Hematopoietic multipotent progenitor cell treated with erythropoietin and hydrocortisone succinate and interleukin-3 and kit ligand, for 17 days (in vitro differentiated cells): Measurements from ENCODE around the gene YWHAG.
"Not testable (repeated sequence)": the region's sequence is repeated elsewhere in the genome, so short reads cannot be mapped to it uniquely, and the experiment has no call there.

ENCODE experiments used
- DNase-seq: peaks from one replicate; pipeline ENCODE4 v3.0.0-alpha.2; 2015; ENCODE audit warnings: low spot score

The YWHAG gene

GRCh38 chr7:76358481-76359110 lies at the start of gene YWHAG:
Gene YWHAG, minus strand, starts transcription at chr7:76358991. Its CDS starts 183 bp downstream, at chr7:76358808.
- peak; percentile 91 for DNase-seq

DNA sequence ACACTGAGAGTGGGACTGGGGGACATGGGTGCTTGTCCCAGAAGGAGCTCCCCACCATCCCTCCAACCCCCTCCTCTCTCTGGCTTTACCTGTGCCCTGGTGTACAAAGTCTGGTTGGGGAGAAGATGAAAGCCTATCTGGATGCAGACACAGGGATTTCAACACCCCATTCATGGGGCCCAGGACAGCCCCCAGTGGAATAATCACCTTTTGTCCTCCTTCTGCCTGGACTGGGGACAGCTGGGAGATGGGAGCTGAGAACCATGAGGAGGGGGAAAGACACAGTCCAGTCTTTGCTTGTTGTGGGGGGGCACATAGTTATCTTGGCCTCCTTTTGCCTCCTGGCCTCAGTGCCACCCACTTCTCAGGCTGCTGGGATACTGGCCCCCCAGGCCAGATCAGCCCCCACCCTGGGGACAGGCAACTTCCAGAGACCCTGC lies 49.4 kb upstream of the YWHAG start:
- no peak for DNase-seq

DNA sequence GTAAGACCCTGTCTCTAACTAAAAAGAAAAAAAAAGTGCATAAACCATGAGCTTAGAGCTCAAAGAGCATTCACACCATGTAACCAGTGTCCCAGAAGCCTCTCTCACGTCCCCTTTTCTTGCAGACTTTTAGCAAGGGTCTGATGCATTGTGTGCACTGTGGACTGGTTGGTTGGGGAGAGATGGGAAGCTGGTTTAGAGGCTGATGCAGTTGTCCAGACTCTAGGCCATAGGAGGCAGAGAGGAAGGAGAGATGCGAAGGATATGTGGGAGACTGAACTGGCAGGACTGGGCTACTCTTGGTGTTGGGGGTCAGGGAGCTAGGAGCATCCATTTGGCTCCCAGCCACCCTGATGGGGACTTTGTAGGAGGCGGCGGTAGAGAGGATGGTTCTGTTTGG lies 48.9 kb upstream of the YWHAG start:
- no peak for DNase-seq

DNA sequence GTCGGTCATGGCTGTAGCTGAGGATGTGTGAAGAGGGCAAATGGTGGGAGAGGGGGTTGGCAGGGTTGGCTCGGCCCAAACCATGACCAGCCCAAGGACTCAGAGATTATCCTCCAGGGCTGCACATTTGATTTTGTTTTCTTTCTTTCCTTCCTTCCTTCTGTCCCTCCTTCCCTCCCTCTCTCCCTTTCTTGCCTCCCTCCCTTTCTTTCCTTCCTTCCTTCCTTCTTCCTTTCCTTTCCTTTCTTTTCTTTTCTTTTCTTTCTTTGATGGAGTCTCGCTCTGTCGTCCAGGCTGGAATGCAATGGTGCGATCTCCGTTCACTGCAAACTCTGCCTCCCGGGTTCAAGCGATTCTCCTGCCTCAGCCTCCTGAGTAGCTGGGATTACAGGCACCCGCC lies 46.9 kb upstream of the YWHAG start:
- DNase-seq, result no peak

GRCh38 chr7:76403780-76404494 lies 45.1 kb upstream of the YWHAG start:
- DNase-seq, result no peak

- DNase-seq, result not testable (repeated sequence)
Measured at GRCh38 chr7:76403097-76403496, 44.3 kb upstream of the YWHAG start.

DNA sequence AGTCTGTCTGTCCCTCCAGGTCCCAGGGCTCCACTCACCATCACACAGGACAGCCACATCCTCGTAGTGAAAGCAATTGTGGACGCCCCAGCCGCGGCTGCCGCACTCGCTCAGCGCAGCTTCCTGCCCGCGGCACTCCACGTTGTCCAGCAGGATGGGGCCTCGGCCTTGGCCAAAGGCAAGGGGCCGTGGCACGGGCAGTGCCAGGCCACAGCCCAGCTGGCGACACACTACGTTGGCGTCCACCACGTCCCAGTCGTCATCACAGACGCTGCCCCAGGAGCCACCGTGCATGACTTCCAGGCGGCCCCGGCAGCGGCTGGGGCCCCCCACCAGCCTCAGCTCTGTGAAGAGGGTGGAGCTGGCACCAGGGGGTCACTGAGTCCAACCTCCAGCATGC lies 41.5 kb upstream of the YWHAG start:
- DNase-seq, result no peak

DNA sequence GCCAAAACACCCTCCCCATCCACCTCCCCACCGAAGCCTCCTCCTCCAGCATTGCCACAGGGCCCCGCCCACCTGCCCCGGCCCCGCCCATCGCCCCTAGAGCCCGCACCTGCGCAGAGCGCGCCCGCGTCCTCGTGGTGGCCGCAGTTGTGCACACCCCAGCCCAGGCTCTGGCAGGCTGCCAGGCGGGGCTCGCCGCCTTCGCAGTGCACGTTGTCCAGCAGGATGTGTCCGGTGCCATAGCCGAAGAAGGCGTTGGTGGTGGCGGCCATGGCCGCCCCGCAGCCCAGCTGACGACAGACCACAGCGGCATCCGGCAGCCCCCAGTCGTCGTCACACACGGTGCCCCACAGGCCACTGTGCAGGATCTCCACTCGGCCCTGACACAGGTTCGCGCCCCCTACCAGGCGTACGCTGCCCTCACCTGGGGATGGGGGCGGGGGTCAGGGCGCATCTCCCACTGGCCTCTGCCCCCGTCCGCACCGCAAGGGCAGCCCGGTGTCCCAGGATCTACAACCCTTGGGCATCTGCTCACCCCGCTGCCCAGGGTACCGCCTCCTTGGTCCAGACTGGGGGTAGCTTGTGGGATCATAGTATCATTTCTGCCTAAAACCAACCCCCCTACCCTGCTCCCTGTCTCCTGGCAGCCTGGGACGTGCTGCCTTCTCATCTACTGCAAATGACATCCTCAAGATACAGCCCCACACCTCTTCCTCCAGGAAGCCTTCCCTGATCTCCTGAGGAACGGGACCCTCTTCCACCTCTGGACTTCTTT lies 38.8 kb upstream of the YWHAG start:
- peak; percentile 74 for DNase-seq

DNA sequence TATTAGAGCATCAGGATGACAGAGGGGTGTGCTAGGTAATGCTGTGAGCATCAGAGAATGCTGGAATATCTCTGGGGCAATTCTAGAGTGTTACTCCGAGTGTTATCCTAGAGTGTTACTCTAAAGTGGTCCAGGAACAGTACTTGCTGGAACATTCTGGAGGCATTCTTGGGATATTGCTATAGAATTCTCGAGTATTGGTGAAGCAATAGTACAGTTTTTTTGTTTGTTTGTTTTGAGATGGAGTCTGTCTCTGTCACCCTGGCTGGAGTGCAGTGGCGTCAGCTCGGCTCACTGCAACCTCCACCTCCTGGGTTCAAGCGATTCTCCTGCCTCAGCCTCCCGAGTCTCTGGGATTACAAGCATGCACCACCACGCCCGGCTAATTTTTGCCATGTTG lies 38.1 kb upstream of the YWHAG start:
- DNase-seq, result no peak

GRCh38 chr7:76395965-76396726 lies 37.4 kb upstream of the YWHAG start:
- DNase-seq, result no peak

- not testable (repeated sequence) for DNase-seq
Measured at GRCh38 chr7:76395605-76395964, 36.8 kb upstream of the YWHAG start.

GRCh38 chr7:76394957-76395356 lies 36.2 kb upstream of the YWHAG start:
- DNase-seq, result no peak

DNA sequence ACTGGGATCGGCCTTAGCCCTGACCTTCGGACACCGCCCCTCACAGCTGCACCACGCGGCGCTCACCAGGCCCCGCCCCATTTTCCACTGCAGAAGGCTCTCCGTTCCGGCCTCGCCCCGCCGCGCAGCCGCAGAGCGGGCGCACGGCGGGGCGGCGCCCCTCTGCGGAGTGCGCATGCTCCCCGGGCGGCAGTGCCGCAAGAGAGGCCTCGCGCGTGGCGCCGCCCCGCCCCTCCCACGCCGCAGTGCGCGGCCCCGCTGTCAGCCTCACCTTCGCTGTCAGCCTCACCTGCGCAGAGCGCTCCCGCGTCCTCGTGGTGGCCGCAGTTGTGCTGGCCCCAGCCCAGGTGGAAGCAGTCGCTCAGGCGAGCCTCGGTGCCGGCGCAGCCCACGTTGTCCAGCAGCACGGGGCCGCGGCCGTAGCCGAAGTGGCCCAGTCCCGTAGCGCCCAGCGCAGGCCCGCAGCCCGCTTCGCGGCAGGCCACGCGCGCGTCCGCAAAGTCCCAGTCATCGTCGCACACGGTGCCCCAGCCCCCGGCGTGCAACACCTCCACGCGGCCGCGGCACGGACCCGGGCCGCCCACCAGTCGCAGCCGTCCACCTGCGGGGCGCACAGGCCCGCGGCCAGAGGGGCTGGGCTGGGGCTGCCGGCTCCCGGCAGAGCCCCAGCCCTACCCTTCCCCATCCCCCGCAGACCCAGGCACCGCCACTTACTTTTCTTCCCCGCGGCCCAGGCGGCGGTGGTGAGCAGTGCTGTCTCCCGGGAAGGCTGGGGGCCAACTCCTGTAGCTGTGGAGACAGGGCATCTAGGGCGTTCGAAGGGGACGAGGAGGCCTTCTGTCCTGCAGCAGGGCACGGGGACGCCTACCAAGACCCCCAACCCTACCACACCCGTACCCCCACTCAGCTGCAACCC lies 34.6 kb upstream of the YWHAG start:
- DNase-seq, result peak; percentile 97

DNA sequence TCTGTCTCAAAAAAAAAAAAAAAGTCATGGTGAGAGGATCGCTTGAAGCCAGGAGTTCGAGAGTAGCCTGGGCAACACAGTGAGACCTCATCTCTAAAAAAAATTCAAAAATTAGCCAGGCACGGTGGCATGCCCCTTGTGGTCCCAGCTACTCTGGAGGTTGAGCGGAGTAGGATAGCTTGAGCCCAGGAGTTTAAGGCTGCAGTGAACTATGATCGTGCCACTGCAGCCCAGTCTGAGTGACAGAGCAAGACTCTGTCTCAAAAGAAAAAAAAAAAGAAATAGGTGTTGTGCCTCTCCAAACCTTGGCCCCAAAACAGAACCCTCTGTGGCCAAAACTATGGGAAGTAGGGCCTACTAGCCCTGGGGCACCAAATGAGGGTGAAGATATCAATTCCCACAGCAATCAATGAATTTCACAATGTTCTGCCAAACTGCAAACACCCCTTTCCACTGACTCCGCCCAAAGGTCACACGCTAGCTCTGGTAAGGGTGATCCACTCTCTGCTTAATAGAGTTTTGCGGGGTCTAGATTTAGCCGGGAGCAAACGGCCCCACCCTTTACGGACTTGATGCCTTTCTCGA lies 33.8 kb upstream of the YWHAG start:
- no peak for DNase-seq

GRCh38 chr7:76390092-76390491 lies 31.3 kb upstream of the YWHAG start:
- DNase-seq, result no peak

DNA sequence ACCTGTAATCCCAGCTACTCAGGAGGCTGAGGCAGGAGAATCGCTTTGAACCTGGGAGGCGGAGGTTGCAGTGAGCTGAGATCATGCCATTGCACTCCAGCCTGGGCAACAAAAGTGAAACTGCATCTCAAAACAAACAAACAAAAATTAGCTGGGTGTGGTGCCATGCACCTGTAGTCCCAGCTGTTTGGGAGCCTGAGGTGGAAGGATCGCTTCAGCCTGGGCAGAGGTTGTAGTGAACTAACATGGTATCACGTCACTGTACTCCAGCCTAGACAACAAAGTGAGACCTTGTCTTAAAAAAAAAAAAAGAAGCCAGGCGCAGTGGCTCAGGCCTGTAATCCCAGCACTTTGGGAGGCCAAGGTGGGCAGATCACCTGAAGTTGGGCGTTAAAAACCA lies 29.0 kb upstream of the YWHAG start:
- not testable (repeated sequence) for DNase-seq

- no peak for DNase-seq
Measured at GRCh38 chr7:76386691-76387260, 28.0 kb upstream of the YWHAG start.

DNA sequence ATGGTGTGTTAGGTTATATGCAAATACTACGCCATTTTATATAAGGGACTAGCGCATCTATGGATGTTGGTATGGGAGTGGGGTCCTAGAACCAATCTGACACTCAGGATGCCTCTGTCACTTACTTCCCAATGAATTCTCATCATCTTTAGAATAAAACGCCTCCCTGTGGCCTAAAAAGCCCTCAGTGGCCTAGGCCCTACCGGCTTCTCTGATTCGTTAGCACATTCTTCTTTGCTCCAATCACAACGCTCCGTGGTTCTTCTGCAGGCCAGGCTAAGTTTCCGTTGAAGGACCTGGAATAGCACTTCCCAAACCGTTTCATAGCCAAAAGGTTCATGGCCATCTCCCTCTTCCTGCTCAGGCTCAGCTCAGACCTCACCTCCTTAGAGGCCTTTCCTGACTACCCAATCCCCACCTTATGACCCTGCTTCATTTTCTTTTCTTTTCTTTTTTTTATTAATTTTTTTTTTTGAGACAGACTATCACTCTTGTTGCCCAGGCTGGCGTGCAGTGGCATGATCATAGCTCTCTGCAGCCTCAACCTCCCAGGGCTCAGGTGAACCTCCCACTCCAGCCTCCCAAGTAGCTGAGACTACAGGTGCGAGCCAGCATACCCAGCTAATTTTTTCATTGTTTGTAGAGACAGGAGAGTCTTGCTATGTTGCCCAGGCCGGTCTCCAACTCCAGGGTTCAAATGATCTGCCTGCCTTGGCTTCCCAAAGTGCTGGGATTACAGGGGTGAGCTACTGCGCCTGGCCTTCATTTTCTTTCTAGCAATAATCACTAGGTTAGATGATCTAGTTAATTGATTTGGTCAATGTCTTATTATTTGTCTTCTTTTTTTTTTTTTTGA lies 24.5 kb upstream of the YWHAG start:
- no peak for DNase-seq

GRCh38 chr7:76381814-76382213 lies 23.0 kb upstream of the YWHAG start:
- no peak for DNase-seq

DNA sequence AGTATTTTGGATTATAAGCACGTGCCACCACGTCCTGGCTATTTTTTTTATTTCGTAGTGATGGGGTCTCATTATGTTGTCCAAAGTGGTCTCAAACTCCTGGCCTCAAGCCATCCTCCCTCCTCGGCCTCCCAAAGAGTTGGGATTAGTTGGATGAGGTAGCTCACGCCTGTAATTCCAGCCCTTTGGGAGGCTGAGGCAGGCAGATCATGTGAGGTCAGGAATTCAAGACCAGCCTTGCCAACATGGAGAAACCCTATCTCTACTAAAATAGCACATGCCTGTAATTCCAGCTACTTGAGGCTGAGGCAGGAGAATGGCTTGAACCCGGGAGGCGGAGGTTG lies 21.8 kb upstream of the YWHAG start:
- DNase-seq, result no peak
